GM12874 (cell line): ENCODE results near the gene SLC5A3.

Experiments
- CTCF ChIP-seq: IDR thresholded peaks from 2 replicates; pipeline ENCODE4 v1.5.1; 2011; ENCODE audit warnings: low read depth, mild to moderate bottlenecking, control low read depth, low read length, moderate library complexity; ENCODE audit not compliant: insufficient read depth

Gene SLC5A3

GRCh38 chr21:34115160-34115559, 41.8 kb downstream of the SLC5A3 start:
- TF ChIP-seq CTCF = no peak

GRCh38 chr21:34116569-34116968, 43.2 kb downstream of the SLC5A3 start:
- no peak for TF ChIP-seq CTCF

GRCh38 chr21:34120867-34121266, 47.5 kb downstream of the SLC5A3 start:
- TF ChIP-seq CTCF = no peak

DNA sequence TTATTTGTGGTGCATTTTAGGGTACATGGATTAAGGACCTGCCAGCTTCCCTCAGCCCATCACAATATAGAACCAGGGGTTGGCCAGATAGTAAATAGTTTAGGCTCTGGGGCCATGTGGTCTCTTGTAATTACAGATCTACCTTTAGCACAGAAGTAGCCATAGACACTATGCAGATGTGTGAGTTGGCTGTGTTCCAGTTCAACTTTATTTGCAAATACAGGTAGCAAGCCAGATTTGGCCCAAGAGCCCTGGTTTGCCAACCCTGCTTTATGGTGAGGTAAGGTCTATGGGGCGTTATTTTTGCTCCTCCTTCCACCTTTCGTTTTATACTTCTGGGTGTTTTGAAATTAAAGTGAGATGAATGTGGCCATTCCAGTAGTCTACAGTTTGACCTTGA, 48.7 kb downstream of the SLC5A3 start:
- TF ChIP-seq CTCF = no peak
